Measurements from ENCODE around the gene PDGFRA.

PDGFRA gene

GRCh38 chr4:54228961-54229501 lies at the start of gene PDGFRA:
PDGFRA (plus strand) TSS chr4:54229293; CDS start chr4:54258769, 29,476 bp downstream.
- no peak for TF ChIP-seq CTCF (IDR thresholded peaks at IDR 0.05; ENCODE audit: control insufficient read depth, extremely low read depth, insufficient read depth)
- no peak for DNase-seq (ENCODE audit: low read depth)
- H3K4me3 ChIP-seq (ENCODE audit: low read depth, low read length): no peak within 1 kb of the TSS

- H3K4me3 ChIP-seq (ENCODE audit: low read depth, low read length): no peak overlapping the region
- DNase-seq (ENCODE audit: low read depth): no peak
- TF ChIP-seq CTCF (IDR thresholded peaks at IDR 0.05; ENCODE audit: control insufficient read depth, extremely low read depth, insufficient read depth): no peak
These were observed 44.5 kb upstream of the PDGFRA start for GRCh38 chr4:54184581-54184980.

- H3K4me3 ChIP-seq (ENCODE audit: low read depth, low read length): no peak overlapping the region
- DNase-seq (ENCODE audit: low read depth): no peak
- no peak for TF ChIP-seq CTCF (IDR thresholded peaks at IDR 0.05; ENCODE audit: control insufficient read depth, extremely low read depth, insufficient read depth)
These were observed 43.9 kb upstream of the PDGFRA start for GRCh38 chr4:54185044-54185780.

GRCh38 chr4:54185866-54186265 lies 43.2 kb upstream of the PDGFRA start:
- no peak for TF ChIP-seq CTCF (IDR thresholded peaks at IDR 0.05; ENCODE audit: control insufficient read depth, extremely low read depth, insufficient read depth)
- H3K4me3 ChIP-seq (ENCODE audit: low read depth, low read length): no peak overlapping the region
- no peak for DNase-seq (ENCODE audit: low read depth)

GRCh38 chr4:54186371-54186770 lies 42.7 kb upstream of the PDGFRA start:
- H3K4me3 ChIP-seq (ENCODE audit: low read depth, low read length): no peak overlapping the region

GRCh38 chr4:54187148-54187547 lies 41.9 kb upstream of the PDGFRA start:
- TF ChIP-seq CTCF (IDR thresholded peaks at IDR 0.05; ENCODE audit: control insufficient read depth, extremely low read depth, insufficient read depth): no peak
- H3K4me3 ChIP-seq (ENCODE audit: low read depth, low read length): no peak overlapping the region
- no peak for DNase-seq (ENCODE audit: low read depth)

More at GRCh38 chr4:54186371-54186770, 42.7 kb upstream of the PDGFRA start:
- no peak for DNase-seq (ENCODE audit: low read depth)
- TF ChIP-seq CTCF (IDR thresholded peaks at IDR 0.05; ENCODE audit: control insufficient read depth, extremely low read depth, insufficient read depth): no peak
